HFF-Myc (cell line): ENCODE measurements around the gene LCNL1.

Experiments
- DNase-seq: peaks from one replicate; pipeline ENCODE4 v3.0.0-alpha.2; 2011; ENCODE audit warnings: low read depth; ENCODE audit errors: extremely low read depth
- H3K4me3 ChIP-seq: replicated peaks from 2 replicates; pipeline ENCODE4 v1.5.1; 2011; ENCODE audit warnings: low read depth, mild to moderate bottlenecking, control low read depth, low read length
- CTCF ChIP-seq: IDR thresholded peaks from 2 replicates; pipeline ENCODE4 v1.5.1; 2012; ENCODE audit warnings: mild to moderate bottlenecking, low read depth, low read length, control low read depth; ENCODE audit errors: missing control alignments

LCNL1 gene

DNA sequence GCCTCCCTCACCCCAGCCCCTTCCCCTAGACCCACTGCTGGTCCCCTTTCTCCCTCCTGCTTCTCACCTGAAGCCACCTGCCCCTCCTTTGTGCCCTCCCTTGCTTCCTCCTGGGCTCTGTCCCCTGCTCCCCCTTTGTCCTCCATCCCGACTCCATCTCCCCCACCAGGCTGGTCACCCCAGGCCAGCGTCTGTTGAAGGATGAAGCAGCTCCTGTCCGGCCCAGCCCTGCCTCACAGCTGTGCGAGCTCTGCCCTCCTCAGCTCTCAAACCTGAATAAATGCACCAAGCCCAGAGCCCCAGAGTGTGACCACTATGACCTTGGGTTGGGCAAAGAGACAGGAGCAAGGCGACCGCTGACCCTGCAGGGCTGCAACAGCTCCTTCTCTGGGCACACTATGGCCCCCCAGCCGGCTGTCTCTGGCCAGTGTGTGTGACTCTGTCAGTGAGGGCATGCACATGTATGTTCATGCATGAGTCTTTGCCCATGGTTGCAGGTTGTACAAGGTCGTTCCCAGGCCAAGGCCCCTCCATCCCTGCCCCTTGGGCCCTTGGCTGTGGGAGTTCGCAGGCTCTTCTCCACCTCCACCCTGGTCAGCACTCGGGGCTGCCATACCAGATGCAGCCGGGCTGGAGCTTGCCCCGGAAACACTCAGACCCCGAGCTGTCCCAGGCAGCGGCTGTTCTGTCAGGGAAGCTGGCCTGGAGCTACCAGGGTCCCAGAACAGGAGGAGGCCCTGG, 27.4 kb upstream of the LCNL1 start:
- TF ChIP-seq CTCF, result no peak
- no peak for DNase-seq
- H3K4me3 ChIP-seq, result no peak overlapping the region

- DNase-seq, result no peak
- TF ChIP-seq CTCF, result no peak
- no peak overlapping the region for H3K4me3 ChIP-seq
Observed at GRCh38 chr9:136955943-136956335, 26.9 kb upstream of the LCNL1 start.

DNA sequence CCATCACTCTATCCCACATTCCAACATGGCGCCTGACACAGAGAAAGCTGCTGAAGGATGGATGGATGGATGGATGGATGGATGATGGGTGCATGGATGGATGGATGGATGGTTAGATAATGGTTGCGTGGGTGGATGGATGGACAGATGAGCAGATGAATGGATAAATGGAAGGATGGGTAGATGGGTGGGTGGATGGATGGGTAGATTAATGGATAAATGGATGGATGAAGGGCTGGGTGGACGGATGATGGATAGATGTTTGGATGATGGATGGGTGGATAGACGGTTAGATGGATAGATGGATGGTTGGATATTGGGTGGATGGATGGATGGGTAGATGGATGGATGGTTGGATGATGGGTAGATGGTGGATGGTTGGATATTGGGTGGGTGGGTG, 26.2 kb upstream of the LCNL1 start:
- no peak for TF ChIP-seq CTCF
- no peak for DNase-seq
- no peak overlapping the region for H3K4me3 ChIP-seq

GRCh38 chr9:136957461-136957860, 25.3 kb upstream of the LCNL1 start:
- no peak overlapping the region for H3K4me3 ChIP-seq
- no peak for TF ChIP-seq CTCF
- no peak for DNase-seq

- DNase-seq, result no peak
- no peak overlapping the region for H3K4me3 ChIP-seq
- TF ChIP-seq CTCF, result no peak
Observed at GRCh38 chr9:136957901-136958300, 24.9 kb upstream of the LCNL1 start.

- H3K4me3 ChIP-seq, result no peak overlapping the region
- TF ChIP-seq CTCF, result no peak
- DNase-seq, result no peak
Observed at GRCh38 chr9:136958473-136958872, 24.3 kb upstream of the LCNL1 start.
